ENCODE measurements around the gene APH1A. TPM values are rescaled to one million over a fixed set of nuclear protein-coding genes. Genes with fewer than 3 reads are reported as not detected.

Gene APH1A
- total and polyA plus RNA-seq, 9 of the 15 experiments (the other 6 are each of a cell fraction or from before 2014, with no cell fraction given) = 5.6 to 123 (median 77.0) TPM

DNA sequence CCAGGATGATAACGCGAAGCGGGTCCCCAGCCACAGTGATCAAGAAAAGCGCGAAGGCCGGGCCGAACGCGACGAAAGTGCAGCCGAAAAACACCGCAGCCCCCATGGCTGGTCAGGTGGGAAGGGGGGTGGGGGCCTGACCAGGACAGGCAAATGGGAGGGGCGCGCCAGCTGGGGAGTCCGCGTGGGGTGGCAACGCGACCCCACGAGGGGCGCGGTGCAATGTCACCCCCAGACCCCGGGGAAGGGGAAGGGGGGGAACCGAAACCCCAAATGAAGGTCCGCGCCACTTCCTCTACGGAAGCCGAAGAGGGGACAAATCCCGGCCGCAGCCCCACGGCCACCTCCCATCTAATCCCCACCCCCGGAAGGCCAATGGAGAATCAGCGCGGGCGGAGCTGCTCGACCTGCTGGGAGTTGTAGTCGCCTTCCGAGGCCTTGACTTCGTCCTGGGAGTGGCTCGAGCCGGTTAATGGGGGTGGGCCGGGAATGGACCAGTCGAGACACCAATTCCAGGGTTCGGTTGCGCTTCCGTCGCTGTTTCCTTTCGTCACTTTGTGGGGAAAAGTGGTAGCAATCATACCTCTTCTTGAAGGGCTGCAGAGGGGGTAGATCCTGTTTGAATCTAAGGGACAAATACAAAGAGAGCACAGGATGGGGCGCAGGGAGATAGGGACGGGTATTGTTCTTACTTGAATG, at the start of gene APH1A (continued):
- TF ChIP-seq ETV1 (tag; conservative IDR thresholded peaks at IDR 0.05; ENCODE audit: low read depth) (peak; percentile 71), ETV6 (IDR thresholded peaks at IDR 0.05; ENCODE audit: borderline replicate concordance in 1 of 2, low read depth in 2 of 2, low read length in 1 of 2) (no peak), ETV6 (CRISPR knock-in tag; IDR thresholded peaks at IDR 0.05; ENCODE audit: borderline replicate concordance) (no peak), ZNF75A (CRISPR knock-in tag; IDR thresholded peaks at IDR 0.05) (no peak), FOXK2 (conservative IDR thresholded peaks at IDR 0.05 in 1 of 2, IDR thresholded peaks at IDR 0.05 in 1 of 2; ENCODE audit: low read depth in 2 of 2) (peak in 1 of 2 experiments; percentile 65; a peak in 1 of 4 replicates), RCOR1 (IDR thresholded peaks at IDR 0.05; ENCODE audit: borderline replicate concordance in 1 of 2, low read depth in 2 of 2, low read length in 2 of 2) (peak in 1 of 2 experiments; percentile 68; a peak in 2 of 4 replicates), TAF7 (tag; IDR thresholded peaks at IDR 0.05) (0 out of 2 replicates have a peak, but pooled peaks have one; percentile 47), HEY1 (CRISPR knock-in tag; IDR thresholded peaks at IDR 0.05; ENCODE audit: borderline replicate concordance) (no peak), CREB1 (IDR thresholded peaks at IDR 0.05) (peak; percentile 88), CREB1 (CRISPR knock-in tag; IDR thresholded peaks at IDR 0.05) (peak; percentile 84), POLR2G (IDR thresholded peaks at IDR 0.05; ENCODE audit: low read depth, low read length) (peak; percentile 82)
- TF ChIP-seq, protein P1, sequence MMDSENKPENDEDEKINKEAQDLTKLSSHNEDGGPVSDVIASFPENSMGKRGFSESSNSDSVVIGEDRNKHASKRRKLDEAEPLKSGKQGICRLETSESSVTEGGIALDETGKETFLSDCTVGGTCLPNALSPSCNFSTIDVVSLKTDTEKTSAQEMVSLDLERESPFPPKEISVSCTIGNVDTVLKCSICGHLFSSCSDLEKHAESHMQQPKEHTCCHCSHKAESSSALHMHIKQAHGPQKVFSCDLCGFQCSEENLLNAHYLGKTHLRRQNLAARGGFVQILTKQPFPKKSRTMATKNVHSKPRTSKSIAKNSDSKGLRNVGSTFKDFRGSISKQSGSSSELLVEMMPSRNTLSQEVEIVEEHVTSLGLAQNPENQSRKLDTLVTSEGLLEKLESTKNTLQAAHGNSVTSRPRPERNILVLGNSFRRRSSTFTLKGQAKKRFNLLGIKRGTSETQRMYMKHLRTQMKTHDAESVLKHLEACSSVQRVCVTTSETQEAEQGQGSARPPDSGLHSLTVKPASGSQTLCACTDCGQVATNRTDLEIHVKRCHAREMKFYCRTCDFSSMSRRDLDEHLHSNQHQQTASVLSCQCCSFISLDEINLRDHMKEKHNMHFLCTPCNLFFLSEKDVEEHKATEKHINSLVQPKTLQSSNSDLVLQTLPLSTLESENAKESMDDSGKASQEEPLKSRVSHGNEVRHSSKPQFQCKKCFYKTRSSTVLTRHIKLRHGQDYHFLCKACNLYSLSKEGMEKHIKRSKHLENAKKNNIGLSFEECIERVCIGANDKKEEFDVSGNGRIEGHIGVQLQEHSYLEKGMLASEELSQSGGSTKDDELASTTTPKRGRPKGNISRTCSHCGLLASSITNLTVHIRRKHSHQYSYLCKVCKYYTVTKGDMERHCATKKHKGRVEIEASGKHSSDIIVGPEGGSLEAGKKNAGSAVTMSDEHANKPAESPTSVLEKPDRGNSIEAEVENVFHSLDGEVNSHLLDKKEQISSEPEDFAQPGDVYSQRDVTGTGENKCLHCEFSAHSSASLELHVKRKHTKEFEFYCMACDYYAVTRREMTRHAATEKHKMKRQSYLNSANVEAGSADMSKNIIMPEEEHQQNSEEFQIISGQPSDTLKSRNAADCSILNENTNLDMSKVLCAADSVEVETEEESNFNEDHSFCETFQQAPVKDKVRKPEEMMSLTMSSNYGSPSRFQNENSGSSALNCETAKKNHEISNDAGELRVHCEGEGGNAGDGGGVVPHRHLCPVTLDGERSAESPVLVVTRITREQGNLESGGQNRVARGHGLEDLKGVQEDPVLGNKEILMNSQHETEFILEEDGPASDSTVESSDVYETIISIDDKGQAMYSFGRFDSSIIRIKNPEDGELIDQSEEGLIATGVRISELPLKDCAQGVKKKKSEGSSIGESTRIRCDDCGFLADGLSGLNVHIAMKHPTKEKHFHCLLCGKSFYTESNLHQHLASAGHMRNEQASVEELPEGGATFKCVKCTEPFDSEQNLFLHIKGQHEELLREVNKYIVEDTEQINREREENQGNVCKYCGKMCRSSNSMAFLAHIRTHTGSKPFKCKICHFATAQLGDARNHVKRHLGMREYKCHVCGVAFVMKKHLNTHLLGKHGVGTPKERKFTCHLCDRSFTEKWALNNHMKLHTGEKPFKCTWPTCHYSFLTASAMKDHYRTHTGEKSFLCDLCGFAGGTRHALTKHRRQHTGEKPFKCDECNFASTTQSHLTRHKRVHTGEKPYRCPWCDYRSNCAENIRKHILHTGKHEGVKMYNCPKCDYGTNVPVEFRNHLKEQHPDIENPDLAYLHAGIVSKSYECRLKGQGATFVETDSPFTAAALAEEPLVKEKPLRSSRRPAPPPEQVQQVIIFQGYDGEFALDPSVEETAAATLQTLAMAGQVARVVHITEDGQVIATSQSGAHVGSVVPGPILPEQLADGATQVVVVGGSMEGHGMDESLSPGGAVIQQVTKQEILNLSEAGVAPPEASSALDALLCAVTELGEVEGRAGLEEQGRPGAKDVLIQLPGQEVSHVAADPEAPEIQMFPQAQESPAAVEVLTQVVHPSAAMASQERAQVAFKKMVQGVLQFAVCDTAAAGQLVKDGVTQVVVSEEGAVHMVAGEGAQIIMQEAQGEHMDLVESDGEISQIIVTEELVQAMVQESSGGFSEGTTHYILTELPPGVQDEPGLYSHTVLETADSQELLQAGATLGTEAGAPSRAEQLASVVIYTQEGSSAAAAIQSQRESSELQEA (IDR thresholded peaks at IDR 0.05; ENCODE audit: low read depth) = peak; percentile 97
- TF ChIP-seq, protein P2, sequence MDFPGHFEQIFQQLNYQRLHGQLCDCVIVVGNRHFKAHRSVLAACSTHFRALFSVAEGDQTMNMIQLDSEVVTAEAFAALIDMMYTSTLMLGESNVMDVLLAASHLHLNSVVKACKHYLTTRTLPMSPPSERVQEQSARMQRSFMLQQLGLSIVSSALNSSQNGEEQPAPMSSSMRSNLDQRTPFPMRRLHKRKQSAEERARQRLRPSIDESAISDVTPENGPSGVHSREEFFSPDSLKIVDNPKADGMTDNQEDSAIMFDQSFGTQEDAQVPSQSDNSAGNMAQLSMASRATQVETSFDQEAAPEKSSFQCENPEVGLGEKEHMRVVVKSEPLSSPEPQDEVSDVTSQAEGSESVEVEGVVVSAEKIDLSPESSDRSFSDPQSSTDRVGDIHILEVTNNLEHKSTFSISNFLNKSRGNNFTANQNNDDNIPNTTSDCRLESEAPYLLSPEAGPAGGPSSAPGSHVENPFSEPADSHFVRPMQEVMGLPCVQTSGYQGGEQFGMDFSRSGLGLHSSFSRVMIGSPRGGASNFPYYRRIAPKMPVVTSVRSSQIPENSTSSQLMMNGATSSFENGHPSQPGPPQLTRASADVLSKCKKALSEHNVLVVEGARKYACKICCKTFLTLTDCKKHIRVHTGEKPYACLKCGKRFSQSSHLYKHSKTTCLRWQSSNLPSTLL (IDR thresholded peaks at IDR 0.05) = no peak

All from K562 (cell line).